WI38 (cell line): ENCODE data around the gene FMO1.
"Not testable (repeated sequence)": the region's sequence is repeated elsewhere in the genome, so short reads cannot be mapped to it uniquely, and the experiment has no call there.

Experiments
- H3K4me3 ChIP-seq: 2 replicates; pipeline ENCODE4 v1.5.1; 2011; ENCODE audit warnings: low read depth, mild to moderate bottlenecking, control low read depth, low read length
- CTCF ChIP-seq: IDR thresholded peaks from 2 replicates; pipeline ENCODE4 v1.5.1; 2012; ENCODE audit warnings: low read depth, mild to moderate bottlenecking, control low read depth, low read length

Gene FMO1

GRCh38 chr1:171280599-171280998 is 32.3 kb downstream of the FMO1 start:
- TF ChIP-seq CTCF, result no peak

GRCh38 chr1:171286032-171286705 is 37.9 kb downstream of the FMO1 start:
- TF ChIP-seq CTCF, result no peak
- no peak overlapping the region for H3K4me3 ChIP-seq

More at GRCh38 chr1:171280599-171280998, 32.3 kb downstream of the FMO1 start:
- no peak overlapping the region for H3K4me3 ChIP-seq

- H3K4me3 ChIP-seq, result no peak overlapping the region
- TF ChIP-seq CTCF, result no peak
These were observed 42.3 kb downstream of the FMO1 start for GRCh38 chr1:171290621-171291020.

- no peak overlapping the region for H3K4me3 ChIP-seq
- no peak for TF ChIP-seq CTCF
These were observed 44.5 kb downstream of the FMO1 start for GRCh38 chr1:171292799-171293198.

GRCh38 chr1:171295383-171295782 is 47.1 kb downstream of the FMO1 start:
- not testable (repeated sequence) for H3K4me3 ChIP-seq

GRCh38 chr1:171295821-171296220 is 47.5 kb downstream of the FMO1 start:
- H3K4me3 ChIP-seq, result no peak overlapping the region
- TF ChIP-seq CTCF, result no peak

- no peak for TF ChIP-seq CTCF
- no peak overlapping the region for H3K4me3 ChIP-seq
These were observed 48.6 kb downstream of the FMO1 start for GRCh38 chr1:171296897-171297296.

- TF ChIP-seq CTCF, result no peak
- no peak overlapping the region for H3K4me3 ChIP-seq
These were observed 50.4 kb downstream of the FMO1 start for GRCh38 chr1:171298696-171299095.
